Stimulated activated CD8-positive, alpha-beta memory T cell treated with anti-CD3 and anti-CD28 coated beads, Interleukin-15, amount 100 ng/mL, for 4 hours (primary cell): ENCODE measurements around the gene SYTL2.
"Not testable (repeated sequence)": the region's sequence is repeated elsewhere in the genome, so short reads cannot be mapped to it uniquely, and the experiment has no call there.

Experiments used
- DNase-seq, 2 donors: peaks; one replicate each; pipeline ENCODE4 v3.0.0-alpha.2; 2020; ENCODE audit warnings: low read depth in 2 of 2

SYTL2 gene, protein sequence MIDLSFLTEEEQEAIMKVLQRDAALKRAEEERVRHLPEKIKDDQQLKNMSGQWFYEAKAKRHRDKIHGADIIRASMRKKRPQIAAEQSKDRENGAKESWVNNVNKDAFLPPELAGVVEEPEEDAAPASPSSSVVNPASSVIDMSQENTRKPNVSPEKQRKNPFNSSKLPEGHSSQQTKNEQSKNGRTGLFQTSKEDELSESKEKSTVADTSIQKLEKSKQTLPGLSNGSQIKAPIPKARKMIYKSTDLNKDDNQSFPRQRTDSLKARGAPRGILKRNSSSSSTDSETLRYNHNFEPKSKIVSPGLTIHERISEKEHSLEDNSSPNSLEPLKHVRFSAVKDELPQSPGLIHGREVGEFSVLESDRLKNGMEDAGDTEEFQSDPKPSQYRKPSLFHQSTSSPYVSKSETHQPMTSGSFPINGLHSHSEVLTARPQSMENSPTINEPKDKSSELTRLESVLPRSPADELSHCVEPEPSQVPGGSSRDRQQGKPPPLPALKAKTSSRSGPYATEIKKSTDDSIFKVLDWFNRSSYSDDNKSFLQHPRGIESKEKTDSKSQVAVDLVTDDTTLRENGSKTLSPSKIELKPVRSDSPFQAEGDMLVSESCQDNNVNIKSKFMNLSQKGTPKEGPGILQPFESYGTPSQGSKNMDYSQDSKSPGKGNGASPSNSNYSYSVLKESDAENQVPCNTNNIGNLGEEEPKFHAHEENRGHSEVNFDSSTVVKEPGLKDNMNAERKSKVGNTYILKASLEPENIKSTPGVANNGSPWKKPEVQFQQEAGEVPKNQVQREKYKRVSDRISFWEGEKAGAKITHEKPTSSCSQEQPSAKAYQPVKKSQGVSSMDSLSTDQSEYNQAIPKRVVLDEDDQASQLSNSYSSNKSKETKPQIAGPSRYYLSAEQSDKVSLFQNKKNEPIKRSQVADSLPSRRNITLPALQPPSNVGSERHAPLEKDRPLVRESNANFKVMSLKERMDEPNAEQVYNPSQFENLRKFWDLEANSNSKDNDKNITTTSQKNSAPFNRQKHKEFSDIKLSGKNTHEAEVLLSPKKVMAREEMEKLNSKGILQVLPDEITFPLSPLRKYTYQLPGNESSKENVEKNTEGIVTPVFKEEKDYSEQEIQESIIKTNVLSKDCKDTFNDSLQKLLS (N-terminal part only)

GRCh38 chr11:85810871-85811611, at the start of gene SYTL2:
SYTL2 (minus strand) TSS chr11:85811141; CDS start chr11:85757725, 53,416 bp downstream.
- peak; percentile 53 to 65 for DNase-seq

DNA sequence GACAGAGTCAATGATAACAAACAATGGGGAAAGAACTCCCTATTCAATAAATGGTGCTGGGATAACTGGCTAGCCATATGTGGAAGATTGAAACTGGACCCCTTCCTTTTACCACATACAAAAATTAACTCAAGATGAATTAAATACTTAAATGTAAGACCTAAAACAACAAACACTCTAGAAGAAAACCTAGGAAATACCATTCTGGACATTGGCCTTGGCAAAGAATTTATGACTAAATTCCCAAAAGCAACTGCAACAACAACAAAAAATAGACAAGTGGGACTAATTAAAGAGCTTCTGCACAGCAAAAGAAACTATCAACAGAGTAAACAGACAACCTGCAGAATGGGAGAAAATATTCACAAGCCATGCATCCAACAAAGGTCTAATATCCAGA, 48.6 kb upstream of the SYTL2 start:
- DNase-seq = not testable (repeated sequence)

DNA sequence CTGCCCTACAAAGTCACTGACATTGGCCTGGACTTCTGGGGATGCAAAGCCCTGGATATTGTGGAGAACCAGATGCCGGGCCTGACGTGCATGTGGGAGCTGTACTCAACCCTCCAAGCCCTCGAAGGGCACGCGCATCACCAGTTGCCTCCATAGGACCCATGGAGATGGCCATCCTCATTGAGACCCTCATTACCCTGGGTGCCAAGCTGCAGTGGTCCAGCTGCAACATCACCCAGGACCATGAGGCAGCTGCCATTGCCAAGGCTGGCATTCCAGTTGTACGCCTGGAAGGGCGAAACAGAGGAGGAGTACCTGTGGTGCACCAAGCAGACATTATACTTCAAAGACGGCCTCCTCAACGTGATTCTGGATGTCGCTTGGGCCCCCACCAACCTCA, 46.2 kb upstream of the SYTL2 start:
- DNase-seq = no peak

GRCh38 chr11:85855341-85855656, 44.4 kb upstream of the SYTL2 start, which contains the start of gene CCDC83:
CCDC83 (plus strand) TSS chr11:85855383; CDS start chr11:85865124, 9,741 bp downstream.
- no peak for DNase-seq

- peak; percentile 76 to 85 for DNase-seq
Observed at GRCh38 chr11:85854557-85855340, 43.8 kb upstream of the SYTL2 start.

GRCh38 chr11:85854212-85854556, 43.2 kb upstream of the SYTL2 start:
- DNase-seq = no peak

GRCh38 chr11:85853541-85853940, 42.6 kb upstream of the SYTL2 start:
- DNase-seq = not testable (repeated sequence)

DNA sequence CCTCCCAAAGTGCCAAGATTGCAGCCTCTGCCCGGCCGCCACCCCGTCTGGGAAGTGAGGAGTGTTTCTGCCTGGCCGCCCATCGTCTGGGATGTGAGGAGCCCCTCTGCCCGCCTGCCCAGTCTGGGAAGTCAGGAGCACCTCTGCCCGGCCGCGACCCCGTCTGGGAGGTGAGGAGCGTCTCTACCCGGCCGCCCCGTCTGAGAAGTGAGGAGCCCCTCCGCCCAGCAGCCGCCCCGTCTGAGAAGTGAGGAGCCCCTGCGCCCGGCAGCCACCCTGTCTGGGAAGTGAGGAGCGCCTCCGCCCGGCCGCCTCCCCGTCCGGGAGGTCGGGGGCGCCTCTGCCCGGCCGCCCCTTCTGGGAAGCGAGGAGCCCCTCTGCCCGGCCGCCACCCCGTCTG, 41.8 kb upstream of the SYTL2 start:
- not testable (repeated sequence) for DNase-seq

GRCh38 chr11:85848556-85848955, 37.6 kb upstream of the SYTL2 start:
- DNase-seq = no peak

- no peak for DNase-seq
Observed at GRCh38 chr11:85848006-85848405, 37.1 kb upstream of the SYTL2 start.

DNA sequence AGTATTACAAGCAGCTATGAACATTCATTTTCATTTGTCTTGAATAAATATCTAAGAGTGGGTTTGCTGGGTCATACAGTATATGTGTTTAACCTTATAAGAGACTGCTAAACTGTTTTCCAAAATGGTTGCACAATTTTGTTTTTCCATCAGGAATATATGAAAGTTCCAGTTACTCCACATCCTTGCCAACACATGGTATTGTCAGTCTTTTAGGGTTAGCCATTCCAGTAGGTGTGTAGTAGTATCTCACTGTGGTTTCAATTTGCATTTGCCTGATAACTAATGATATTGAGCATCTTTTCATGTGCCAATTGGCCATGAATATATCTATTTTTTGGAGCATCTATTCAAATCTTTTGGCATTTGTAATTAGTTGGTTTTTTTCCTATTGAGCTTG, 36.5 kb upstream of the SYTL2 start:
- no peak for DNase-seq

DNA sequence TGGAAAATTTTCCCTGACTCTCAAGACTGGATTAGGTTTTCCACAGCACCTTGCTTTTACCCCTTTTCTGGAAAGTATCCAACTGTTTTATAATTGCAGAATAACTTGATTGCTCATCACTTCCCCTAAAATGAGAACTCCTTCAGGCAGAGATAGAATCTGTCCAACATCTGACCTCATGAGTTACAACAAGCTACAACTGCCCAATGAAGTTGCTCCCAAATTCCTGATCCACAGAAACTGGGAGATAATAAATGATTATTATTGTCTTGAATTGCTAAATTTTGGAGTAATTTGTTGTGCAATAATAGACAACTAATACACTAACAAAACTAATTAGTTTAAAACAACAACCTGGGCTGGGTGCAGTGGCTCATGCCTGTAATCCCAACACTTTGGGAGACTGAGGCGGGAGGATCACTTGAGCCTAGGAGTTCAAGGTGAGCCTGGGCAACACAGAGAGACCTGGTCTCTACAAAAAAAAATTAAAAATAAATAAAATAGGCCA, 34.2 kb upstream of the SYTL2 start:
- DNase-seq = no peak

DNA sequence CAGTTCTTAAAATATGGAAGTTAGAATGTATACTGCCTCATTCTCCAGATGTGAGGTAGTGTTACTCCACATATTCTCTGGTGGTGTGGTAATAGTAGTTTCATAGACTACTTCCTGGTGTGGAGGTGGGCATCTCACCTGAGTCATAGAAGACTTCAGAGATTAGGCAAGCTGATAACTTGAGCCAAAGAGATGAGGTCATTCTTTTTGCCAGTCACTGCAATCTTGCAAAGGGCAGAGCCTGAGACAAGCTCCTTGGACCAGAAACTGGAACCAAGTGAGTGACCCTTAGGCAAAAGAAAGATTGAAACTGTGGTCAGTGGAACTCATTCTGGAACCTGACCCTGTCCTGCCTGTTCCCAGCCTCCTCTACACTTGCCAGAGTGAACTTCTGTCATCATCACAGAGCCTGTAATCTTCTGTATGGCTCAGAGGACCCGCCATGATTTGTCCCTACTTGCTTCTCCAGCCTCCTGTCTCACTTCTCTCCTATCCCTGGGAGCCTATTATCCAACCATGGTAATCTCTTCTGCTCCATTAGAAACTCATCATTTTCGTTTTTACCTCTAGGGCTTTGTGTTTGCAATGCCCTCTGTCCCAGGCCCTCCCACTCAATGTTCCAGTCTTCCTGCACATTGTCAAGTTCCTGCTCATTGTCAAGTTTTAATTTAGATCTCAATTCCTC, 33.6 kb upstream of the SYTL2 start:
- DNase-seq = no peak

GRCh38 chr11:85843929-85844328, 33.0 kb upstream of the SYTL2 start:
- no peak for DNase-seq

DNA sequence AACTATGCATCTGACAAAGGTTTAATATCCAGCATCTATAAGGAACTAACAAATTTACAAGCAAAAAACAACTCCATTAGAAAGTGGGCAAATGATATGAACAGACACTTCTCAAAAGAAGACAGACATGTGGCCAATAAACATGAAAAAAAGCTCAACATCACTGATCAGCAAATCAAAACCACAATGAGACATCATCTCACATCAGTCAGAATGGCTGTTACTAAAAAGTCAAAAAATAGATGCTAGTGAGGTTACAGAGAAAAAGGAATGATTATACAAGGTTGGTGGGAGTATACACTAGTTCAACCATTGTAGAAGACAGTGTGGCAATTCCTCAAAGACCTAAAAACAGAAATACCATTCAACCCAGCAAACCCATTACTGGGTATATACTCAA, 30.0 kb upstream of the SYTL2 start:
- DNase-seq = not testable (repeated sequence)

GRCh38 chr11:85835729-85836128, 24.8 kb upstream of the SYTL2 start:
- DNase-seq = no peak

DNA sequence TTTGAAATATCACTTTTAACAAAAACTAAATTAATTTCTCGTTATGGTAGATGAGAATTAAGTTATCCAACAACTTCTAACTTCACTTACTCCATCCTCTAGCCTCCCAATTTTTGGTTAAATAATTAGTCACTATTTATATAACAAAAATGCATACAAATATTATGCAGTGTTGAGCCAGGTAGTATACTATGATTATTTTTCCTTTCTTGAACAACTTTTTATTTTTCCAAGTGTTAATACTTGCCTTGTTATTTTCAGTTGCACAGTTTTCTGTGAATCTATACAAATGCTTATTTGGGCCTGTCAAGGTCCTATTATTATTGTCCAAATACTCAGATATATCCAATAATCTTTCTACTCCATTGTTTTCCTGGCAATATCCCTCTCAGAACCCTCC, 24.3 kb upstream of the SYTL2 start:
- DNase-seq = no peak

DNA sequence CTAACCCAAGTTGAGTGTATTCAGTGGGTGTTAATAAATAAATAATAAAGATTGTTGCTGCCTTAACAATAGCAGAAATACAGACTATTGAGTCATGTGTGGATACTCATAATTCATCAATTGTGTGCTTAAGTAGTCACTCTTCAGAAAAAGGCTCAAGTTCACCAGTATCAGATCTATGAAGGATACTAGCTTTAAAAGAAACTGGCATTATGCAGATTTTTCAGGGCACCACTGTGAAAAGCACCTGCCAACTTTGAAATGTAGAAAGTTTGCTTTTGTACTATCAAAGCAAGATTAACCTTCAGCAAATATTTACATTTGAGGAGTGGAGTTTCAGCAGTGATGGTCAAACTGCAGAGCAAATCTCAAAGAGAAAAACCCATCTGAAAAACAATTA, 20.1 kb upstream of the SYTL2 start:
- no peak for DNase-seq

- no peak for DNase-seq
Observed at GRCh38 chr11:85829172-85829571, 18.2 kb upstream of the SYTL2 start.

DNA sequence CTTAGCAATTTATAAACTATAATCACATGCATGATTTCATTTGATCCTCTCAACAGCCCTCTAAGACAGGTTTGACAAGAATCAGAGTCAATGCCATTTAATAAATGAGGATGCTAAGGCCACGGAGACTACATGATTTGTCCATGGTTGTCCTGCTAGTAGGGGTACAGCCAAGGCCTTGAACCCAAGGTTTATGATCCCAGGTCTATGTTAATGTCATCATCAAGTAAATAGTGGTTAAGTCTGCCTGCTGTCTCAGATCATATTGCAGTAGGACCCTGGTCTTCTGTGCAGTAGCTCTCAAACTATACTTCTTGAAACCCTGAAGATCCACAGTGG, 17.7 kb upstream of the SYTL2 start:
- DNase-seq = no peak
